Measurements from ENCODE around the gene HOXB1.
A peak's percentile ranks its signal among the peaks of the same experiment; 100 is the strongest.

Gene HOXB1

DNA sequence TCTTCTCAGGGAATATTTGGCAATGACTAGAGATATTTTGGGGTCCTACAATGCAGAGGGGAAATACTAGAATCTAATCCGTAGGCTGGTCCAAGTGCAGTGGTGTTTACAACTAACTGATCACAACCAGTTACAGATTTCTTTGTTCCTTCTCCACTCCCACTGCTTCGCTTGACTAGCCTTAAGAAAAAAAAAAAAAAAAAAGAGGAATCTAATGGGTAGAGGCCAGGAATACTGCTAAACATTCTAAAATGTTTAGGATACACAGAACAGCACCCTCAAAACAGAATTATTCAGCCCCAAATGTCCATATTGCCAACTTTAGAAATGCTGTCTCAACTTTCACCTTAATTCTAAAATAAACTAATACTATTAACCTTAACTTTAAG, 51.8 kb downstream of the HOXB1 start:
- H3K36me3 Mint-ChIP-seq (ENCODE audit: low read depth) = no peaks in the 10 kb centered on the region
- ATAC-seq (no peak), DNase-seq (no peak)
- H3K27ac Mint-ChIP-seq = peak overlapping the region; percentile 11
- H3K9me3 Mint-ChIP-seq = no peaks in the 10 kb centered on the region
- peaks cover 33% of the 10 kb centered on the region for H3K4me1 Mint-ChIP-seq
- no peaks in the 10 kb centered on the region for H3K27me3 Mint-ChIP-seq
- H3K4me3 Mint-ChIP-seq = no peak overlapping the region

Data from activated naive CD8-positive, alpha-beta T cell treated with anti-CD3 and anti-CD28 coated beads, Interleukin-2, amount 50 U/mL, for 24 hours (primary cell).